ENCODE data around the gene GNAO1. TPM values are rescaled to one million over a fixed set of nuclear protein-coding genes. Genes with fewer than 3 reads are reported as not detected.

Gene GNAO1
- total RNA-seq, 1 donor from 2014 or later, result 0.53 TPM

- no peaks in the 10 kb centered on the region for H3K4me1 ChIP-seq
- TF ChIP-seq, protein P1, sequence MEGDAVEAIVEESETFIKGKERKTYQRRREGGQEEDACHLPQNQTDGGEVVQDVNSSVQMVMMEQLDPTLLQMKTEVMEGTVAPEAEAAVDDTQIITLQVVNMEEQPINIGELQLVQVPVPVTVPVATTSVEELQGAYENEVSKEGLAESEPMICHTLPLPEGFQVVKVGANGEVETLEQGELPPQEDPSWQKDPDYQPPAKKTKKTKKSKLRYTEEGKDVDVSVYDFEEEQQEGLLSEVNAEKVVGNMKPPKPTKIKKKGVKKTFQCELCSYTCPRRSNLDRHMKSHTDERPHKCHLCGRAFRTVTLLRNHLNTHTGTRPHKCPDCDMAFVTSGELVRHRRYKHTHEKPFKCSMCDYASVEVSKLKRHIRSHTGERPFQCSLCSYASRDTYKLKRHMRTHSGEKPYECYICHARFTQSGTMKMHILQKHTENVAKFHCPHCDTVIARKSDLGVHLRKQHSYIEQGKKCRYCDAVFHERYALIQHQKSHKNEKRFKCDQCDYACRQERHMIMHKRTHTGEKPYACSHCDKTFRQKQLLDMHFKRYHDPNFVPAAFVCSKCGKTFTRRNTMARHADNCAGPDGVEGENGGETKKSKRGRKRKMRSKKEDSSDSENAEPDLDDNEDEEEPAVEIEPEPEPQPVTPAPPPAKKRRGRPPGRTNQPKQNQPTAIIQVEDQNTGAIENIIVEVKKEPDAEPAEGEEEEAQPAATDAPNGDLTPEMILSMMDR (IDR thresholded peaks at IDR 0.05), result no peak
- no peaks in the 10 kb centered on the region for H3K36me3 ChIP-seq
- H3K9me3 ChIP-seq, result no peaks in the 10 kb centered on the region
- intact Hi-C loops (cut with DNase I), result no loop called here
- H3K4me3 ChIP-seq, result no peak overlapping the region
- no peak overlapping the region for H3K27ac ChIP-seq
- no peaks in the 10 kb centered on the region for H3K27me3 ChIP-seq
- no peak for DNase-seq (ENCODE audit: low spot score in 2 of 2)
Observed at GRCh38 chr16:56242740-56243139, 51.5 kb downstream of the GNAO1 start.

DNA sequence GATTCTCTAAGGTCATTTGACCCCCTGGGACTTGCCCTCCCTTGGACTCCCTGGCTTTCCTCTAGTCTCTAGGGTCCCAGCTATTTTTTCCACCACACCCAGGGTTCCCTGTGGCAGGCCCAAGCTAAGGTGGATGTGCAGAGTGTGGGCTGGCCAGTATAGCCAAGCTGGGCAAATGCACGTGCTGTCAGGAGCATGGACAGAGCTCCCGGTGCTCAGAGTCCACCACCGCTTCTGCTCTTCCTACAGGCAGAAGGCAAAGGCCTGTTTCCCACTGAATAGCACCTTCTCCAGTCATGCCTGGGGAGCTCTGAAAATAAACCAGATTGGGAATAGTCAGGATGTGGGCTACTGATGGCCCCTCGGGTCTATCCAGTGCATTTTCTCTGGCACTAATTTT, 53.3 kb downstream of the GNAO1 start:
- intact Hi-C loops (cut with DNase I), result no loop called here
- TF ChIP-seq, protein P1 (IDR thresholded peaks at IDR 0.05), result no peak

GRCh38 chr16:56245197-56245596, 53.9 kb downstream of the GNAO1 start:
- TF ChIP-seq, protein P1 (IDR thresholded peaks at IDR 0.05), result no peak
- DNase-seq (ENCODE audit: low spot score in 2 of 2), result no peak
- H3K4me1 ChIP-seq, result no peaks in the 10 kb centered on the region
- no peaks in the 10 kb centered on the region for H3K27me3 ChIP-seq
- intact Hi-C loops (cut with DNase I), result no loop called here
- no peak overlapping the region for H3K27ac ChIP-seq
- no peaks in the 10 kb centered on the region for H3K9me3 ChIP-seq
- H3K36me3 ChIP-seq, result no peaks in the 10 kb centered on the region
- H3K4me3 ChIP-seq, result no peak overlapping the region

More for the DNA sequence above, 53.3 kb downstream of the GNAO1 start:
- DNase-seq (ENCODE audit: low spot score in 2 of 2), result no peak
- Histone ChIP-seq H3K27me3 (no peaks in the 10 kb centered on the region), H3K36me3 (no peaks in the 10 kb centered on the region), H3K4me1 (no peaks in the 10 kb centered on the region), H3K27ac (no peak overlapping the region), H3K4me3 (no peak overlapping the region), H3K9me3 (no peaks in the 10 kb centered on the region)

DNA sequence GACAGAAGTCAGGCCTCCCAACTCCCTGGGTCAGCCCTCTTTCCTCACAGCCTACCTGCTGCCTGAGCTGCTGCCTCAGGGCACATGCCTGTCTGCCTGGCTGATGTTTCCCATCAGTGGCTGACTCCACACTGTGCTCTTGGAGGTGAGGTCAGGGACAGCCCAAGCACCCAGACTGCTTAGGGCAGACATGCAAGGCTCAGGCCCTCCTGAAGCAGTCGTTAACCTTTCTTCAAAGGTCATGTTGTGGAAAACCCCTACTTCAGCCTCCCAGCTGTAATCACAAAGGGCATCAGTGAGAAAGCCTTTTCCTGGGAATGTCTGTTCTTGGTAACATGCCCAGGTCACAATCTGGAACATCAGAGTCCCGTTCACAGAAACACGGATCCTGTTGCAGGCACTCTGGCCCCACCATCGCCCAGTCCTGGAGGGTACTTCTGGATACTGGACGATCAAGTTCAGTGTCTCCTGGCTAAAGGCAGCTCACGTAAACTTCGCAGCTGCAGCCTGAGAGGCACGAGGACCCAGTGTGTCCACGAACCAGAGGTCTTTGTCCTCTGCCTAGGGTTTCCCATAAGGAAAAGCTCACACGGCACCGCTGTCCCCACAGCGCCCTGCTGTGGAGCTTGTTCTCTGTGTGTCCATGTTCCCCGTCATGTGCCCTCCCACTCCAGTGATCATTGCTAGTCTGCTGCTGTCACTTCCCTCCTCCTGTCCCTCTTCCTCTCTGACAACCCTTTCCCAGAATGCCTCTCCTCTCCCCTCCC, 54.9 kb downstream of the GNAO1 start:
- Histone ChIP-seq H3K4me3 (no peak overlapping the region), H3K9me3 (no peaks in the 10 kb centered on the region), H3K36me3 (no peaks in the 10 kb centered on the region), H3K27me3 (no peaks in the 10 kb centered on the region), H3K4me1 (no peaks in the 10 kb centered on the region), H3K27ac (no peak overlapping the region)
- intact Hi-C loops (cut with DNase I), result no loop called here
- TF ChIP-seq, protein P1 (IDR thresholded peaks at IDR 0.05), result no peak
- no peak for DNase-seq (ENCODE audit: low spot score in 2 of 2)

GRCh38 chr16:56247018-56247417, 55.7 kb downstream of the GNAO1 start:
- no peaks in the 10 kb centered on the region for H3K4me1 ChIP-seq
- intact Hi-C loops (cut with DNase I), result no loop called here

More at GRCh38 chr16:56247018-56247417, 55.7 kb downstream of the GNAO1 start:
- TF ChIP-seq, protein P1 (IDR thresholded peaks at IDR 0.05), result no peak
- DNase-seq (ENCODE audit: low spot score in 2 of 2), result no peak
- Histone ChIP-seq H3K9me3 (no peaks in the 10 kb centered on the region), H3K27ac (no peak overlapping the region), H3K36me3 (no peaks in the 10 kb centered on the region), H3K4me3 (no peak overlapping the region), H3K27me3 (no peaks in the 10 kb centered on the region)
